Mononuclear cell (primary cell): ENCODE data around the gene ZNF670. TPM values are rescaled to one million over a fixed set of nuclear protein-coding genes. Genes with fewer than 3 reads are reported as not detected.
A peak's percentile ranks its signal among the peaks of the same experiment; 100 is the strongest.
"Not testable (repeated sequence)": the region's sequence is repeated elsewhere in the genome, so short reads cannot be mapped to it uniquely, and the experiment has no call there.

Experiments used
- H3K27me3 ChIP-seq: 2 replicates; pipeline ENCODE4 v1.6.0; 2011; ENCODE audit warnings: low read length, control low read depth; ENCODE audit not compliant: insufficient read depth
- H3K4me1 ChIP-seq: 2 replicates; pipeline ENCODE4 v1.5.1; 2011; ENCODE audit warnings: mild to moderate bottlenecking, low read length, control low read depth; ENCODE audit not compliant: insufficient read depth
- H3K4me3 ChIP-seq: 2 replicates; pipeline ENCODE4 v1.5.1; 2011; ENCODE audit warnings: mild to moderate bottlenecking, low read length, moderate library complexity
- H3K9me3 ChIP-seq: 2 replicates; pipeline ENCODE4 v1.5.1; 2011; ENCODE audit warnings: low read depth, mild to moderate bottlenecking, control low read depth, low read length
- total RNA-seq: library from RNA; depleted of rRNA; stranded (reverse); fragments of >200 nt; gene quantifications from one replicate; pipeline ENCODE4 v1.2.3, GENCODE V29; 2012

Gene ZNF670
- total RNA-seq, result 0.94 TPM

- Histone ChIP-seq H3K27me3 (no peaks in the 10 kb centered on the region), H3K4me1 (peaks cover 16% of the 10 kb centered on the region), H3K9me3 (no peaks in the 10 kb centered on the region), H3K4me3 (peak within 1 kb of the TSS; percentile 61)
These were observed at the start of gene ZNF670 for GRCh38 chr1:247078258-247079140. TSS of gene ZNF670 (minus strand) at chr1:247078811. CDS start at chr1:247078596, 215 bp downstream.

GRCh38 chr1:247127519-247128282 is 49.1 kb upstream of the ZNF670 start:
- not testable (repeated sequence) for H3K9me3 ChIP-seq, H3K27me3 ChIP-seq, H3K4me1 ChIP-seq
- peak overlapping the region; percentile 19 for H3K4me3 ChIP-seq

GRCh38 chr1:247126601-247127000 is 48.0 kb upstream of the ZNF670 start:
- not testable (repeated sequence) for H3K4me1 ChIP-seq, H3K9me3 ChIP-seq, H3K27me3 ChIP-seq, H3K4me3 ChIP-seq

- H3K4me3 ChIP-seq, result not testable (repeated sequence)
These were observed 47.6 kb upstream of the ZNF670 start for GRCh38 chr1:247126166-247126565.

GRCh38 chr1:247121382-247121781 is 42.8 kb upstream of the ZNF670 start:
- Histone ChIP-seq H3K9me3 (no peaks in the 10 kb centered on the region), H3K4me3 (no peak overlapping the region), H3K27me3 (no peaks in the 10 kb centered on the region), H3K4me1 (no peaks in the 10 kb centered on the region)

More at GRCh38 chr1:247126166-247126565, 47.6 kb upstream of the ZNF670 start:
- not testable (repeated sequence) for H3K4me1 ChIP-seq, H3K27me3 ChIP-seq, H3K9me3 ChIP-seq

- H3K4me3 ChIP-seq, H3K4me1 ChIP-seq, H3K27me3 ChIP-seq, H3K9me3 ChIP-seq: not testable (repeated sequence)
These were observed 41.7 kb upstream of the ZNF670 start for GRCh38 chr1:247120408-247120668.

GRCh38 chr1:247119600-247120407 is 41.2 kb upstream of the ZNF670 start:
- Histone ChIP-seq H3K4me1 (no peaks in the 10 kb centered on the region), H3K27me3 (no peaks in the 10 kb centered on the region), H3K4me3 (no peak overlapping the region), H3K9me3 (no peaks in the 10 kb centered on the region)

- H3K4me1 ChIP-seq, result no peaks in the 10 kb centered on the region
- H3K4me3 ChIP-seq, result no peak overlapping the region
- no peaks in the 10 kb centered on the region for H3K9me3 ChIP-seq
- H3K27me3 ChIP-seq, result no peaks in the 10 kb centered on the region
These were observed 40.4 kb upstream of the ZNF670 start for GRCh38 chr1:247118946-247119446.

GRCh38 chr1:247115545-247115944 is 36.9 kb upstream of the ZNF670 start:
- Histone ChIP-seq H3K27me3 (peaks cover 16% of the 10 kb centered on the region), H3K4me3 (no peak overlapping the region), H3K4me1 (peaks cover 15% of the 10 kb centered on the region), H3K9me3 (no peaks in the 10 kb centered on the region)

GRCh38 chr1:247115141-247115510 is 36.5 kb upstream of the ZNF670 start:
- Histone ChIP-seq H3K4me3 (no peak overlapping the region), H3K4me1 (peaks cover 17% of the 10 kb centered on the region), H3K9me3 (no peaks in the 10 kb centered on the region), H3K27me3 (peaks cover 21% of the 10 kb centered on the region)

GRCh38 chr1:247114351-247115140 is 35.9 kb upstream of the ZNF670 start:
- no peak overlapping the region for H3K4me3 ChIP-seq
- peaks cover 26% of the 10 kb centered on the region for H3K27me3 ChIP-seq
- peaks cover 17% of the 10 kb centered on the region for H3K4me1 ChIP-seq
- no peaks in the 10 kb centered on the region for H3K9me3 ChIP-seq

GRCh38 chr1:247113733-247114271 is 35.2 kb upstream of the ZNF670 start:
- peaks cover 34% of the 10 kb centered on the region for H3K27me3 ChIP-seq
- no peak overlapping the region for H3K4me3 ChIP-seq
- H3K9me3 ChIP-seq, result no peaks in the 10 kb centered on the region
- peaks cover 17% of the 10 kb centered on the region for H3K4me1 ChIP-seq

GRCh38 chr1:247113094-247113497 is 34.5 kb upstream of the ZNF670 start:
- H3K27me3 ChIP-seq, result peaks cover 39% of the 10 kb centered on the region
- no peak overlapping the region for H3K4me3 ChIP-seq
- peaks cover 17% of the 10 kb centered on the region for H3K4me1 ChIP-seq
- no peaks in the 10 kb centered on the region for H3K9me3 ChIP-seq

- Histone ChIP-seq H3K9me3 (no peaks in the 10 kb centered on the region), H3K27me3 (peaks cover 39% of the 10 kb centered on the region), H3K4me1 (peaks cover 17% of the 10 kb centered on the region), H3K4me3 (no peak overlapping the region)
These were observed 33.8 kb upstream of the ZNF670 start for GRCh38 chr1:247112479-247112781.
